ENCODE data around the gene COL2A1.

GRCh38 chr12:48041591-48042423 is 37.5 kb upstream of the COL2A1 start:
- TF ChIP-seq, protein P1, sequence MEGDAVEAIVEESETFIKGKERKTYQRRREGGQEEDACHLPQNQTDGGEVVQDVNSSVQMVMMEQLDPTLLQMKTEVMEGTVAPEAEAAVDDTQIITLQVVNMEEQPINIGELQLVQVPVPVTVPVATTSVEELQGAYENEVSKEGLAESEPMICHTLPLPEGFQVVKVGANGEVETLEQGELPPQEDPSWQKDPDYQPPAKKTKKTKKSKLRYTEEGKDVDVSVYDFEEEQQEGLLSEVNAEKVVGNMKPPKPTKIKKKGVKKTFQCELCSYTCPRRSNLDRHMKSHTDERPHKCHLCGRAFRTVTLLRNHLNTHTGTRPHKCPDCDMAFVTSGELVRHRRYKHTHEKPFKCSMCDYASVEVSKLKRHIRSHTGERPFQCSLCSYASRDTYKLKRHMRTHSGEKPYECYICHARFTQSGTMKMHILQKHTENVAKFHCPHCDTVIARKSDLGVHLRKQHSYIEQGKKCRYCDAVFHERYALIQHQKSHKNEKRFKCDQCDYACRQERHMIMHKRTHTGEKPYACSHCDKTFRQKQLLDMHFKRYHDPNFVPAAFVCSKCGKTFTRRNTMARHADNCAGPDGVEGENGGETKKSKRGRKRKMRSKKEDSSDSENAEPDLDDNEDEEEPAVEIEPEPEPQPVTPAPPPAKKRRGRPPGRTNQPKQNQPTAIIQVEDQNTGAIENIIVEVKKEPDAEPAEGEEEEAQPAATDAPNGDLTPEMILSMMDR (IDR thresholded peaks at IDR 0.05) = no peak
- TF ChIP-seq EP300 (IDR thresholded peaks at IDR 0.05; ENCODE audit: low read depth) = no peak
- no peak for TF ChIP-seq POLR2AphosphoS5 (IDR thresholded peaks at IDR 0.05)

Measured in transverse colon (tissue), 4 donors.